Measurements from ENCODE around the gene CCR5.
"Not testable (repeated sequence)": the region's sequence is repeated elsewhere in the genome, so short reads cannot be mapped to it uniquely, and the experiment has no call there.

The CCR5 gene
- 15.5 to 34.2 reads per million in 2 experiments for total RNA-seq

DNA sequence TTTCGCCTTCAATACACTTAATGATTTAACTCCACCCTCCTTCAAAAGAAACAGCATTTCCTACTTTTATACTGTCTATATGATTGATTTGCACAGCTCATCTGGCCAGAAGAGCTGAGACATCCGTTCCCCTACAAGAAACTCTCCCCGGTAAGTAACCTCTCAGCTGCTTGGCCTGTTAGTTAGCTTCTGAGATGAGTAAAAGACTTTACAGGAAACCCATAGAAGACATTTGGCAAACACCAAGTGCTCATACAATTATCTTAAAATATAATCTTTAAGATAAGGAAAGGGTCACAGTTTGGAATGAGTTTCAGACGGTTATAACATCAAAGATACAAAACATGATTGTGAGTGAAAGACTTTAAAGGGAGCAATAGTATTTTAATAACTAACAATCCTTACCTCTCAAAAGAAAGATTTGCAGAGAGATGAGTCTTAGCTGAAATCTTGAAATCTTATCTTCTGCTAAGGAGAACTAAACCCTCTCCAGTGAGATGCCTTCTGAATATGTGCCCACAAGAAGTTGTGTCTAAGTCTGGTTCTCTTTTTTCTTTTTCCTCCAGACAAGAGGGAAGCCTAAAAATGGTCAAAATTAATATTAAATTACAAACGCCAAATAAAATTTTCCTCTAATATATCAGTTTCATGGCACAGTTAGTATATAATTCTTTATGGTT, at the start of gene CCR5:
Gene CCR5 (plus strand): TSS at position 108 of the 680 bp plus-strand sequence. CDS start 1,957 bp downstream, outside the sequence.
- no peak for DNase-seq (ENCODE audit: low read depth)

DNA sequence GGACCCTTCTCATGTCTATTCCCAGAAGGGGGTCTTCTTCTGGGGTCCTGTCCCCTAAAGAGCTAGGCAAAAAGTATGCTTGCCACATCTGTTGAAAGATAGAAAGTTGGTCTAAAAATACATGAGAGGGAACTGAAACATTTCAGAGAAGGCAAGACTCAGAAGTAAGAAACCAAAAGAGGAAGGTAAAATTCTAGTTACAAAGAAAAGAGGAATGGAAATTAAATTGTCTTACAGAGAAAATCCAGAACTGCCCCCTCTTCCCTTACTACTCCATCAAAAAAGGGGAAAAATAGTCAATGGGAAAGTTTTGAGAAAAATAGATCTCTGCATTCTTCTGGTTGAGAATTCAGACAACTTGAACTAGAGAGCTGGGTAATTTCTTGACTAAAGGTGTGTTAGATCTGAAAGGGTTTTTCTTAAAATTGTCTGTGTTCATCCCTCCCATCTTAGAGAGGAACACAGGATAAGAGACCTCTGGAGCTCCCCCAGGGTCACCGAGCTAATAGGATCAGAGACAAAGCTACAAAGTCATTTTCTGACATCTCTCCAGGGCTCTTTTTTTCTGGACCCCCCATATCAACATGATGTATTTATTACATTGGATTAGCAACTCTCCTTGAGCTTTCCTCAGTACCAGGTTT, 49.2 kb upstream of the CCR5 start:
- DNase-seq (ENCODE audit: low read depth): no peak

DNA sequence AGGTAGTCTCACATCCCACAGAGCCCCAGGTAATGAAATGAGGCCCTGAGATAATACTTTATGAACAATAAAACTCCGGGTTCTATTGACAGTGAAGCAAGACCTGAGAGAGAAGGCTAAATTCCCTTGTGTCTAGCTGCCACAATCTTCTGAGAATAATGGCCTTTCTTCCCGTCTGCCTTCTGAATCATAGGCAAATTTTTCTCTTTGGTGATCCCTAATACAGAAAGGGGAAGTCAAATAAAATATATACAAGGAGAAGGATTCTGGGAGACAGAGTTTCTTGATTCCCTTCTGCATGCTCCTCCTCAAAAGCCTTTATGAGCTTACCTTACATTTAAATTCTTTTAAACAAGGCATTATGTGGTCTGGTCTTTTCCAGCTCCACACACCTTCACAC, 46.7 kb upstream of the CCR5 start:
- DNase-seq (ENCODE audit: low read depth): no peak

DNA sequence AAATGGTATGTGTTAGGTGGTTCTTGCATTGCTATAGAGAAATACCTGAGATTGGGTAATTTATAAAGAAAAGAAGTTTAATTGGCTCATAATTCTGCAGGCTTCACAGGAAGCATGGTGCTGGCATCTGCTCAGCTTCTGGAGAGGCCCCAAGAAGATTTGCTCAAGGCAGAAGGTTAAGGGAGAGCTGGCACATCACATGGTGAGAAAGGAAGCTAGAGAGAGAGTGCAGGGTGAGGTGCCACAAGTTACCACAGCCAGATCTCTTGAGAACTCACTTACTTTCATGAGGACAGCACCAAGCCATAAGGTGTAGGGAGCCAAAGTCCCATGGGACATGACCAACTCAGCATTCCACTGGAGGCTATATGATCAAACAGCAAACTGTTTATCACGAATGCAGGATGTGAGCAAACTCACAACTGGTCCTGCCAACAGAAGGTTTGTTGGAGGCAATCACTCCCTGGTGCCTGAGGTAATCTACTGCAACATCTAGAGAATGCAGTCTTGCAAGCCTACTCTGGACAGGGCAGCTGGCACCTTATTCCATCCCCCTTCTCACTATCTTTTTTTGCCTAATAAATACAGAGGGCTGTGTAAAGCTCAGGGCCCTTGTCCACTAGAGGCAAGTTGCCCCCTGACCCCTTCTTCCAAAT, 45.0 kb upstream of the CCR5 start:
- DNase-seq (ENCODE audit: low read depth): no peak

DNA sequence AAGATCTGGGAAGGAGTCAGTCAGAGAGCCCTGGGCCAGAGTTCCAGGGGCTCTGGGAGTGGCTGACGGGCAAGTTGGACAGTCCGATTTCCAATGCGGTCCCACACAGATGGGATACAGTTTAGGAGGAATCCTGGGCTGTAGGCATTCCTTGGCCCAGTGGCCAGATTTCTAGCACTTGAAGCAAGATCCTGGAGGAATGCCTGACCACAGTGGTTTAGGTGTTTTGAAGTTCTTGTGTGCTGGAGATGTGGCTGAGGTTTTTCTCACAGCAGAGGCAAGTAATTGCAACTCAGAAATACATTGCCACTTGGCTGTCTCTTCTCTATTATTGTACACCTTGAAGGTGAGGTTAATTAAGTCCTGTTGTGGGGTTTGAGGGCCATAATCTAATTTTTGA, 40.1 kb upstream of the CCR5 start:
- not testable (repeated sequence) for DNase-seq (ENCODE audit: low read depth)

DNA sequence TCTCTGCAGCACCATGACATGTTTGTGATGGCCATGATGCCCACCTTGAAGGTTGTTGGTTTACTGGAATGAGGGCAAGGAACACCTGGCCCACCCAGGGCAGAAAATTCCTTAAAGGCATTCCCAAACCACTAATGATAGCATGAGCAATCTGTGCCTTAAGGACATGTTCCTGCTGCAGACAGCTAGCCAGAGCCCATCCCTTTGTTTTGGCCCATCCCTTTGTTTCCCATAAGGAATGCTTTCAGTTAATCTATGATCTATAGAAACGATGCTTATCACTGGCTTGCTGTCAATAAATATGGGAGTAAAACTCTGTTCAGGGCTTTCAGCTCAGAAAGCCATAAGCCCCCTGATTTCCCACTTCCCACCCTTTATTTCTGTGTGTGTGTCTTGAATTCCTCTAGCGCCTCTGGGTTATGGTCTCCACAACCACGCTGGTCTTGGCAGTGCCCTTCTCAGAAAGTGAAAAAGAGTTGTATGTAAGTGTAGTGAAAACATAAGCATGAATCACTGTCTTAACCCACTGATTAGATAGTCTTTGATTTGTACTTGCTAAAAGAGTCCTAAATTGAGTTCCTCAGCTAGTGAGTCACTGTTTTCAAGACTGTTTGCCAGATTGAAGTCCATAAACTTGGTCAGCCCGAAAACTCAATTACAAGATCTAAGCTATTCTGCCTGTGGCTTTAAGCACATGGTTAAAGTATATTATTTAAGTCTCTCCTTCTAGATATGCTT, 35.8 kb upstream of the CCR5 start:
- DNase-seq (ENCODE audit: low read depth): no peak

DNA sequence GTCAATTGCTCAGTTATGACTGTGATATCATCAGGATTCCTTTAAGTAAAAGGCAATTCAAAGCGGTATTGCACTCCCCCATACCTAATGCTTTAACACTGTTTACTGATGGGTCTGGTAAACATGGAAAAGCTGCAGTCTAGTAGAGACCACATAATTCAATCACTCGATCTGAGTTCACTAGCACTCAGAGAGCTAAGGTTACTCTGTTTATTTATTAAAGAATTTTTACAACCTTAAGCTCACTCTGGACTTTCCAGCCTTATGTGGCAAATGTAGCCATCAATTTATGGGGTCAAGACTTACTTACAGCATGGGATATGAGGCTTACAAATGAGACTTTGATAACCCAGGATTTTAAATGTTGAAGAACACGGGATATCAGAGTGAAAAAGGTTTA, 35.2 kb upstream of the CCR5 start:
- DNase-seq (ENCODE audit: low read depth): no peak

DNA sequence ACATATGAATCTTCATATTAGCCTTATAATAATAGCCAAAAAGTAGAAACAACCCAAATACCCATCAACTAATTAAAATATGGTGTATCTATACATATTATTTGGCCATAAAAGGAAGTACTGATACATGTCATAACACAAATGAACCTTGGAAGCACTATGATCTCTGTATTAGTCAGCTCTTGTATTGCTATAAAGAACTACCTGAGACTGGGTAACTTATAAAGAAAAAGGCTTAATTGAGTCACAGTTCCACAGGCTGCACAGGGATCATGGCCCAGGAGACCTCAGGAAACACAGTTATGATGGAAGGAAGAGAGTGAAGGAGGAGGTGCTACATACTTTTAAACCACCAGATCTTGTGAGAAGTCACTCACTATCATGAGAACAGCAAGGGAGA, 32.8 kb upstream of the CCR5 start:
- DNase-seq (ENCODE audit: low read depth): no peak

DNA sequence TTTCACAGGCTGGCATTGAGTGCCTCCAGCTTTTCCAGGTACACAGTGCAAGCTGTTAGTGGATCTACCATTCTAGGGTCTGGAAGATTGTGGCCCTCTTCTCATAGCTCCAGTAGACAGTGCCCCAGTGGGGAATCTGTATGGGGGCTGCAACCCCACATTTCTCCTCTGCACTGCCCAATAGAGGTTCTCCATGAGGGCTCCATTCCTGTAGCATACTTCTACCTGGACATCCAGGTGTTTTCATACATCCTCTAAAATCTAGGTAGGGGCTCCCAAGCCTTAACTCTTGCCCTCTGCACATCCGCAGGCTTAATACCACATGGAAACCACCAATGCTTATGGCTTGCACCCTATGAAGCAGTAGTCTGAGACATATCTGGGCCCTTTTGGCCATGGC, 31.9 kb upstream of the CCR5 start:
- DNase-seq (ENCODE audit: low read depth): no peak

DNA sequence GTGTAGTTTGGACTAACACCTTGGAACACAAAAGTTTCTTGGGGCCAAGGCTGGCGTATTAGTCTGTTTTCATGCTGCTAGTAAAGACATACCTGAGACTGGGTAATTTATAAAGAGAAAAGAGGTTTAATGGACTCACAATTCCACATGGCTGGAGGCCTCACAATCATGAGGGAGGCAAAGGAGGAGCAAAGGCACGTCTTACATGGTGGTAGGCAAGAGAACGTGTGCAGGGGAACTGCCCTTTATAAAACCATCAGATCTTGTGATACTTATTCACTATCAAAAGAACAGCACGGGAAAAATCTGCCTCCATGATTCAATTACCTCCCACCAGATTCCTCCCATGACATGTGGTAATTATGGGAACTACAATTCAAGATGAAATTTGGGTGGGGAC, 26.3 kb upstream of the CCR5 start:
- no peak for DNase-seq (ENCODE audit: low read depth)

DNA sequence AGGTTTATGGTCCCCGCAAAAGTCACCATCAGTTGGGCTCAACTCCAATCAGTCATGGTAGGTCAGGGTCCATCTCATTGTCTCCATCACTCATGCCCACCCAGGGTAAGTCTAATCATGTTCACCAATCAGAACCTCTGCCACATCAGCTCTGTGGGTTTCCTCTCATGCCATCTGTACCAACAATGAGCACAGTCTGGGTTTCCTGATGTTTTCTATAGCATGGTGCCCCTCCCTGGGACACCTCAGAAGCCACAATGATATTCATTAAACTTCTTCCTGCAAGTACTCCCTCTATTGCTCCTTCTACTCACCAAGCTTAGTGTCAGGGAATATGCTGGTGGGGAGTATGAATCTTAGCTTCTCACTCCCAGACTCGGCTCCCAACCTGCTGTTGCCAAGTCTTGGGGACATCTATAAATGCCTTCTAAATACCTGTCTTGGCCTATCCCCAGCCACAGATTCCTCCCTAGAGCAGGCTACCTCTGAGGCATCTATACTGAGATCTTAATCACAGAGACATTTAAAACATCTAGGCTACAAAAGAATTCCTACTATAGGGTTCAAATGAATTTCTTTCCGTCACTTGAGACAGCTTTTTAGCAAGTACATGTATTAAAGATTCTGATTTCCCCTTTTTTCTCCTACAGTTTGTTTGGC, 21.8 kb upstream of the CCR5 start:
- DNase-seq (ENCODE audit: low read depth): no peak

DNA sequence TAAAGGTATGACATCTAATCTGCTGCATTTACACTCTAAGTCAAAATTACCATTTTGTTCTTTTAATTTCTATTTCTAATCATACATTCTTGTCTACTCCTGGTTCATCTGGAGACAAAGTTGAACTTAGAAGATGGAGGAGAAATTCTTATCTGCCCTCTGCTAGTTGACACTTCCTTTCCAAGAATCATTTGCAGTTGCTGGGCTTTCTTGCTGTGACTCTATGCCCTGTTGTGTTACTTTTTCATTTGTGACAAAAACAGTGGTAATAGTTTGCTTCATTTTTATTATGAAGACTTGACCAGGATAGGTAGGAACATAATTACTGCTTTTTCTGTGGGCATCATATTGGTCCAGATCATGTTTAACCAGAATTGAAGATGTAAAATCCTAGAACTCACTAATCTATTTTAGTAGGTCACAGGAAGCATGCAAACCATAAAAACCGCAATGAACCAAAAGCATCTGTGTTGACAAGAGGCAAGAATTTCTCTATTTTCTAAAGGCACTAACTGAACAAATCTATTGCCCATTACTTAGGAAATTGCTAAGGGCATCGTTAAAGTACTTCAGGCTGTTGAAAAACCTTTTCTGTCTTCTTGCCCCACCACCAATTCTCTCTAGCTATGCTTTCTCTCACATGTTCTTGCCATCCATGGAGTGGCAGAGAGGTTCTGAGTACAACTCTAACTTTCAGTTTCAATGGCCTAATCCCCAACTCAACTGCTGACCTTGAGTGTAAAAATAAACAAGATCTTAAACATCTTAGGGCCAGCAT, 21.1 kb upstream of the CCR5 start:
- DNase-seq (ENCODE audit: low read depth): no peak

DNA sequence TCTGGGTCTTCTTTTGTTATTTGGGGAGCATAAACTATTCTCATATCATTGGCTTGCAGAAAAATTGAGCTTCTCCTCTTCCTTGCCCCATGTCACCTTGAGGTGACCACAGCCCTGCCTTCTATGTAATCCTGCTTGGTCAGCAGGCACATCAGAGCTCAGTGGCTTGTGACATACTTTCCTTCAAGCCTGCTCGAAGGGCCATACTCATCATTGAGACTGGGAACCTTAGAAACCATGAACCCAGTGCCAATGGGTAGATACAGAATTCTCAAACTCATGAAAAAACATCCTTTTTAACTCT, 20.5 kb upstream of the CCR5 start:
- DNase-seq (ENCODE audit: low read depth): no peak

DNA sequence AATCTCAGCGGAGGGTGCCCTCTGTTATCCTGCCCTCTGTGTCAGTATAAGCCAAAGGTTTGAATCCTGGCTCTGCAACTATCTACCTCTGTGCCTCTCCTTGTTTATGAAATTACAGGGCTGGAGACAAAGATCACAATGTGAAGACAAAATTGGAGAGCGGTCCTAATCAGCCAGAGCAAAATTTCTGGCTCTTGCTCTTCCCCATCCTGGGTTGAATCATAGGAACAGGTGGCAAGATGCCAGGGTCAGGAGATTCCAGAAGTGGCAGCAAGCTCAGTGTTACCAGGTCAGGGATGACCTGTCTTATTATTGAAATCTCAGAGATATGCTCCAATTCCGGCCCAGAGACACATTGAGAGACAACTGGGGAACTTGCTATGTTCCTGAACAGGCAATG, 19.1 kb upstream of the CCR5 start:
- DNase-seq (ENCODE audit: low read depth): no peak

DNA sequence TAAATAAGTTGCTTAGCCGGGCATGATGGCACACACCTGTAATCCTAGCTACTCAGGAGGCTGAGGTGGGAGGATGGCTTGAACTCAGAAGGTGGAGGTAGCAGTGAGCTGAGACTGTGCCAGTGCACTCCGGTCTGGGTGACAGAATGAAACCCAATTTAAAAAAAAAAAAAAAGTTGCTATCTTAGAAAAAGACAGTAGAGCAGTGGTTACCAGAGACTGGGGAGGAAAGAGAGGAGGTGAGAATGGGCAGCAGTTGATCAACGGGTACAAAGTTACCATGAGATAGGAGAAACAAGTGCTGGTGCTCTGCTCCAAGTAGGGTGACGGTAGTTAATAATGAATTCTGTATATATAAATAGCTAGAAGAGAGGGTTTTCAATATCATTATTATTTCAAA, 17.7 kb upstream of the CCR5 start:
- no peak for DNase-seq (ENCODE audit: low read depth)

DNA sequence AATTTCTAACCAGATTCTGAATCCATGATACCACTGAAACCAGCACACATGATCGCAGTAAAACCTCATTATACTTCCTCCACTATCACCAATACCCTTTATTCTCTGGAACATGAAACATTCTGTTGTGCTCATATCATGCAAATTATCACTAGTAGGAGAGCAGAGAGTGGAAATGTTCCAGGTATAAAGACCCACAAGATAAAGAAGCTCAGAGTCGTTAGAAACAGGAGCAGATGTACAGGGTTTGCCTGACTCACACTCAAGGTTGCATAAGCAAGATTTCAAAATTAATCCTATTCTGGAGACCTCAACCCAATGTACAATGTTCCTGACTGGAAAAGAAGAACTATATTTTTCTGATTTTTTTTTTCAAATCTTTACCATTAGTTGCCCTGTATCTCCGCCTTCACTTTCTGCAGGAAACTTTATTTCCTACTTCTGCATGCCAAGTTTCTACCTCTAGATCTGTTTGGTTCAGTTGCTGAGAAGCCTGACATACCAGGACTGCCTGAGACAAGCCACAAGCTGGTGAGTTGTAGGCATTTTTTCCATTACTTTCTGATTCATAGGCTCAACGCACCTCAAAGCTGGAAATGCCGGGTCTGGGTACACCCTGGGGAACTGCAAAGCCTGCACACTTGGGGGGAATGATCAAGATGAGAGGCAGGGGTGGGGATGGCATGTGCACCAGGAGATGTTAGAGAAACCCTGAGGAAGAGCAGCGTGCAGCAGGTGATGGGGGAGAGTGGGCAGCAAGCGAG, 16.9 kb upstream of the CCR5 start, which contains the start of gene CCR2:
Gene CCR2 (plus strand): TSS at position 465 of the 764 bp plus-strand sequence. CDS start 3,417 bp downstream, outside the sequence.
- DNase-seq (ENCODE audit: low read depth): no peak

DNA sequence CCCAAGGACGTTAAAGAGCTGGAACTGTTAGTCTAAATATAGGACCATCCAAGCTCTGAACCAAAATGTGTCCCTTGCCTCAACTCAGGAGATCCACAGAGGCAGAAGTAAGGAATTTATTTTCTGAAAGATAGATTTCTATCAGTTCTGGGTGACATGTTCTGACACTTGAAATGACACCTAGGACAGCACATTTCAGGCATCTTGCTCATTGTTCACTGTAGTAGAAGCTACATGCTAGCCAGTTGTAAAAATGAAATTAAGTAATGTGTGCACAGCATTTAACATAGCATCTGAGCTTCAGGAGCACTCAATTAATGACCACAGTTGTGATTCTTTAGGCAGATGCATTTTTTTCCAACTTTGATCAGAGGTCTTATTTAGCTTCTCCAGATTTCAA, 16.3 kb upstream of the CCR5 start:
- no peak for DNase-seq (ENCODE audit: low read depth)

DNA sequence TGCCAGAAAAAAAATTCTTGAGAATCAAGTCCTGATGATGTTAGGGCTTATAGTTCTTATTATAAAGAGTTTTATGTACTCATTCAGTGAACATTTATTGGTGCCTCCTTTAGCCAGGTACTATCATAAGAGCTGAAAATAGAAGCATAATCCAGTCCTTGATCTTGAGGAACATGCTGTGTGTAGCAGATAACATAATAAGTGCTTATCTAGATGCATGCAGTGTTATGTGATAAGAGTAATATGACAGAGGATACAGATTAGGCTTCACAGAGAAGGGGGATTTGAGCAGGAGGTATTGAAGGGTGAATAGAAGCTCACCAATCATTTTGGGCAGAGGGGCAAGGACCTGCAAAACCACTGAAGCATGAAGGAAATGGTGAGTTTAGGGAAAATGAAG, 15.8 kb upstream of the CCR5 start:
- DNase-seq (ENCODE audit: low read depth): no peak

DNA sequence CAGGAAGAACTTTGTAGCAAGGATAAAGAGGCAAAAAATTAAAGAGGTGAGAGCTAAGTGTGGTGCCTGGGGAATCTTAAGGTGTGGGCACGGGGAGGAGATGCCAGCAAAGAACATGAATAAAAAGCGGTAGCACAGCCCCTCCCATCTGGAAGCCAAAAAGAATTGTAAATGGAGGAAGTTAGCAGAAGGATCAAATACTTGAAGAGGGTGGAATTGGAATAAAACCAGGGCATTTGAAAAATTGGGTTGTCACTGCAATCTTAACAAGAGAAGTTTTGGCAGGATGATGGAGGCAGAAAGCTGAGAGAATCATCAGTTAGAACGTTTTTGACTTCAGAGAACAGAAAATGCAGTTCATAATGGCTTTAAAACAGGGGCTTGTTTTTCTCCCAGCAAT, 14.5 kb upstream of the CCR5 start:
- DNase-seq (ENCODE audit: low read depth): no peak

DNA sequence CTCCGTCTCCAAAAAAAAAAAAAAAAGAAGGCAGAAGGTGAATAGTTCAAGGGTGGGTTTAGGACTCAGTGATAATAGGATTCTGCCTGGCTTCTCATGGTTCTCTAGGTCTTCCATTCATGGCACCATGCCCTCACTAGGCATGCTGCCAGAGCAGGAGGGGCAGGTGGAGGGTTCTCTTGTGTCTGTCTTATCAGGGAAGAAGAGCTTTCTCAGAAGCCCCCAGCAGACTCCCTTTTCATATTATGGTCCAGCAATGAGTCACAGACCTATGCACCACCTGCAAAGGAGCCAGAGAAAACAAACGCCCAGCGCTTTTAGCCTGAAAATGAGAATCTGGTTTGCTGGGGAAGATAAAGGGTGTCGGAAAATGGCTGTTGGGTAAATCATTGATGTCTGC, 13.8 kb upstream of the CCR5 start:
- no peak for DNase-seq (ENCODE audit: low read depth)

DNA sequence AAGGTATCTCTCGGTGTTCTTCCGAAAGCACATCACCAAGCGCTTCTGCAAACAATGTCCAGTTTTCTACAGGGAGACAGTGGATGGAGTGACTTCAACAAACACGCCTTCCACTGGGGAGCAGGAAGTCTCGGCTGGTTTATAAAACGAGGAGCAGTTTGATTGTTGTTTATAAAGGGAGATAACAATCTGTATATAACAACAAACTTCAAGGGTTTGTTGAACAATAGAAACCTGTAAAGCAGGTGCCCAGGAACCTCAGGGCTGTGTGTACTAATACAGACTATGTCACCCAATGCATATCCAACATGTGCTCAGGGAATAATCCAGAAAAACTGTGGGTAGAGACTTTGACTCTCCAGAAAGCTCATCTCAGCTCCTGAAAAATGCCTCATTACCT, 12.3 kb upstream of the CCR5 start:
- no peak for DNase-seq (ENCODE audit: low read depth)
